Stimulated activated CD4-positive, alpha-beta T cell treated with anti-CD3 and anti-CD28 coated beads, Interleukin-1b, Interleukin-23, amount 100 ng/mL, for 48 hours (primary cell): ENCODE results near the gene VAC14.
"Not testable (repeated sequence)": the region's sequence is repeated elsewhere in the genome, so short reads cannot be mapped to it uniquely, and the experiment has no call there.

Source experiments
- DNase-seq: peaks from one replicate; pipeline ENCODE4 v3.0.0-alpha.2; 2020

Gene VAC14

DNA sequence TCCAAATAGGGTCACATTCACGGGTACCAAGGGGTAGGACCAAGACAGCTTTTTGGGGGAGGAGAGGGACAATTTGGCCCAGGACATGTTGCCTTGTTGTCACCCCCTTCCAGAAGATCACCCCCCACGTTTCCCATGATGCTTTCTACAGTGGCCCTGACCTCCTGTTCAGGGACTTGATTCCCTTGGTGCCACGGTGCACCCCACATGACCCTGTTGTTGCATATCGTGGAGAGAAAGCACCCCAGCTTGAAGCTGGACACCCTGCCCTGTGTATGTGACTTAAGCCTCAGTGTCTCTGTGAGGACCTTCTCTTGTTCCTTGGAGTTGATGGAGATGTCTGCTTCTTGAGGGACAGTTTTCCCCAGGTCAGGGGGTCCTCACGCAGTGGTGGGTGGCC is 142.0 kb downstream of the VAC14 start:
- DNase-seq = no peak

DNA sequence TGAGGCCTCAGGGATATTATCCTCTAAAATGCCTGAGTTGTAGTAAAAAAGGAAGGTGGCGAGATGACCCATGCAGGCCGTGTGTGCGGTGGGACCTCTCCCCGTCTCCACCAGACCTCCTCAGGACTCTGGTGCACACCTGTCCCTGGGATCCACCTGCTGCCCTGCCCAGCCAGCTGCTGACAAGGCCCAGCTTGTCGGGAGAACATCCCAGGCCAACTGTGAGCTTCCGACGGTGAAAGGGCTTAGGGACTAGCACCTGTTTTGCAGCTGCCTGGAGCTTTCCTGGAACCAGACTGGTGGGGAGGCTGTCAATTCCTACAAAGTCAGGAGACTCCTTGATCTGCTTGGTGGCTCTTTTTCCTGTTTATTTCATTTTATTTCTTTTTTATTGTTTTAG is 143.0 kb downstream of the VAC14 start:
- DNase-seq = no peak

DNA sequence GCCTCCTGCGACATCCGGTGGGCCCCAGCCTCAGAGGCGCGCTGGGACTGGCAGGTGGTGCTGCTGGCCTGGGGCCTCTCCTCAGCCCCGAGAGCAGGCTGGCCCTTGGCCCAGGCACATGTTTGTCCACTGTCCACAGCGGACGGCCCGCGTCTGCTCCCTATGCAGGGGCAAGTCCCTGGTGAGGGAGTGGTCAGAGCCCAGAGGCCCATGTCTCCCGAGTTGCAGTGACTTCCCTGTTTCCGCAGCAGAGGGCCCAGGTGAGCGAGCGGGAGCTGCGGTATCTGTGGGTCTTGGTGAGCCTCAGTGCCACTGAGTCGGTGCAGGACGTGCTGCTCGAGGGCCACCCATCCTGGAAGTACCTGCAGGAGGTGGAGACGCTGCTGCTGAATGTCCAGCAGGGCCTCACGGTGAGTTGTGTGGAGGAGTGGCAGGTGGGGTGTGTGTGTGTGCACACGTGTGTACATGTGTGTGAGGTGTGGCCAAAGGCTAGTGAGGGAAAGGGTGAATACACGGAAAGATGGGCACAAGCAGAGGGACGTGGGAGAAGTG is 144.2 kb downstream of the VAC14 start:
- DNase-seq = no peak

- DNase-seq = no peak
Observed at GRCh38 chr16:70656065-70656711, 144.8 kb downstream of the VAC14 start.

- DNase-seq = peak; percentile 80
Observed at GRCh38 chr16:70653809-70654771, 146.9 kb downstream of the VAC14 start.

GRCh38 chr16:70653406-70653805 is 147.6 kb downstream of the VAC14 start:
- DNase-seq = no peak

DNA sequence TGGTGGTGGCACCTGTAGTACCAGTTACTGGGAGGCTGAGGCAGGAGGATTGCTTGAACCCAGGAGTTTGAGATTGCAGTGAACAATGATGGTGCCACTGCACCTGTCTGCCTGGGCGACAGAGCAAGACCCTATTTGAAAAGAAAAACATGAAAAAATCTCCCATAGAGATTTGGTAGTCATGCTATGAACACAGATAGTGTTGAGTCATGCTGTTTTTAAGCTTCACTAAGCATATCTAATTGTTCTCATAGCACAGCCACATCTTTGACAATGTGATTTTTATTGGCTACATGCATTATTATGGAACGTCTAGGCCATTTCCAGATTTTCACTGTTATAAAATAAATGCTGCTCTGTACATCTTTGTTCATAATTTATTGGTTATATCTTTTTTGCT is 148.6 kb downstream of the VAC14 start:
- no peak for DNase-seq

DNA sequence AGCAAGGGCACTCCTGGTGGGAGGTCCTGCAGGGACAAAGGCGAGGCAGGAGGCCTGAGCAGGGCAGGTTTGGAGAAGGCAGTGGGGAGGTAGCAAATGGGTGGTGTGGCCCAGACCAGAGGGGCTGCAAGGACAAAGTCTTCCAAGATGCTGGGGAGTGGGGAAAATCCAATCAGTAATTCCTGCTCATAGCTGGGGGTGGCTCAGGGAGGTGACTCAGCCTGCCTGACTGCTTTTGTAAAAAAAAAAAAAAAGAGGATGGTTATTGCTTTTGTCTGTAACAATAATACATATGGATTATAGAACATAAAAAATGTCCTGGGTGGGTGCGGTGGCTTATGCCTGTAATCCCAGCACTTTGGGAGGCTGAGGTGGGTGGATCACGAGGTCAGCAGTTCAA is 149.4 kb downstream of the VAC14 start:
- no peak for DNase-seq

- DNase-seq = no peak
Observed at GRCh38 chr16:70650216-70650615, 150.7 kb downstream of the VAC14 start.

GRCh38 chr16:70649300-70649699 is 151.7 kb downstream of the VAC14 start:
- DNase-seq = no peak

GRCh38 chr16:70648606-70649005 is 152.4 kb downstream of the VAC14 start:
- no peak for DNase-seq

DNA sequence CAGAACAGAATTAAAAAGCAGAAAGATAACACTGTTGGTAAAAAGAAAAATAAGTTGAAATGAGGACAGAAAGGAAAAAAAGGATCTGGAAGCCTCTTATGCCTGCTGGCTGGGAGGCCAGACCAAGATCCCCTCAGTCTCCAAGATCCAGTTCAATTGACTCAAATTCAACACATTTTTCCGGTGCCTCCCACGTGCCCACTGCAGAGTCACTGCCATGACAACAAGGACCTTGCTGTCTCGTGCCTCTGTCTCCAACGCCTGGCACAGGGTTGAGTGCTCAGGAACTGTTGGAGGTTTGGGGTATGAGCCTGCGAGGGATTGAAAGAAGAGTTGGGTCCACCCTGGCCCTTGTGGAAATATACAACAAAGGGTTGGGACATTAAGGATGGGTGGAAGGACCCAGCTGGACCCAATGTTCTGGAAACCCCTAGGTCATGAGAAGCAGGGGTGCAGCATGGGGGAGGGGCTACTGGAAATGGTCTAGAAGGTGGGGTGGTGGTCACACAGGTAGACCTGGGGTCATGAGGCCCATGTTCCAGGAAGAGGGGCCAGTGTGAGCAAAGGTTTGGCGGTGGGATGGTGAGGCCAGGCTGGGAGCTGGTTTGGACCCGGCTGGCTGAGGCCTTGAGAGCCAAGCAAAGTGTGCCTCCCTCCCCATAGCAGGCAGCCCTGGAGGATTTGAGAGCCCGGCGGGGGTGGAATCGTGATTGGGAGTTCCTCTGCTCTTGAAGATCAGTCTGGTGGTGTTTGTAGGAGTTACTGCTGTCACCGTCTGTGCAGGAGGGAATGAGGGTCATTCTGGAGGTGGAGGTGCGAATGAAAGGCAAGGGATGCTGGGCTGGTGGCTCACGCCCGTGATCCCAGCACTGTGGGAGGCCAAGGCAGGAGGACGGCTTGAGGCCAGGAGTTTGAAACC is 153.3 kb downstream of the VAC14 start:
- no peak for DNase-seq

DNA sequence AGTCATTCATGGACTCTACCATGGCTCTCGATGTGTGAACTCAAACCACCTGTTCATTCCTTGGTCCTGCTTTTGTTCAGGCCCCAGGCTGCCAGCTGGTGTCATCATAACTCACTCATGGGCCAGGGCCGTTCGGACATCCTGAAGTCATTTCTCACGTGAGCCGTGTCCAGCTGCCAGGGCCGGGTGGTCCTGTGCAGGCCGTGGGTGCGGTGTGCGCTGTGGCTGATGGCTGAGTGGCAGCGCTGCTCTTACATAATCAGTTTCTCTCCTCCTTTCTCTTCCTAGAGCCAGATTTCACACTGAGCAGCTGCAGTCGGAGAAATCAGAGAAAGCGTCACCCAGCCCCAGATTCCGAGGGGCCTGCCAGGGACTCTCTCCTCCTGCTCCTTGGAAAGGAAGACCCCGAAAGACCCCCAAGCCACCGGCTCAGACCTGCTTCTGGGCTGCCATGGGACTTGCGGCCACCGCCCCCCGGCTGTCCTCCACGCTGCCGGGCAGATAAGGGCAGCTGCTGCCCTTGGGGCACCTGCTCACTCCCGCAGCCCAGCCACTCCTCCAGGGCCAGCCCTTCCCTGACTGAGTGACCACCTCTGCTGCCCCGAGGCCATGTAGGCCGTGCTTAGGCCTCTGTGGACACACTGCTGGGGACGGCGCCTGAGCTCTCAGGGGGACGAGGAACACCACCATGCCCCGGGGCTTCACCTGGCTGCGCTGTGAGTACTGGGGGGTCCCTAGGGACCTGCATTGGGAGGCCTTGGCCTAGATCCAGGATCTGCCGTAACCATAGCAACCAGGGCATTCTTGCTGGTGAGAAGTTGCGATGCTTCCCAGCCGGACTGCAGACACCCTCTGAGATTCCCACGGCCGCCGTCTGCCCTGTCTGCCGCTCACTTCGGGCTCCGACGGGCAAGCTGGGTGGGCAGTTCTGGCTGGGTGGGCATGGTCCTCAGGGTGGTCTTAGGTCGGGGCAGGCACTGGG is 154.4 kb downstream of the VAC14 start, which contains the start of gene IL34:
TSS of gene IL34 (plus strand) at position 300 of the 982 bp plus-strand sequence. CDS start at position 689, 389 bp downstream.
- no peak for DNase-seq

- DNase-seq = no peak
Observed at GRCh38 chr16:70644763-70645597, 156.0 kb downstream of the VAC14 start.

GRCh38 chr16:70643264-70643663 is 157.7 kb downstream of the VAC14 start:
- DNase-seq = not testable (repeated sequence)

- DNase-seq = no peak
Observed at GRCh38 chr16:70642633-70643032, 158.3 kb downstream of the VAC14 start.

DNA sequence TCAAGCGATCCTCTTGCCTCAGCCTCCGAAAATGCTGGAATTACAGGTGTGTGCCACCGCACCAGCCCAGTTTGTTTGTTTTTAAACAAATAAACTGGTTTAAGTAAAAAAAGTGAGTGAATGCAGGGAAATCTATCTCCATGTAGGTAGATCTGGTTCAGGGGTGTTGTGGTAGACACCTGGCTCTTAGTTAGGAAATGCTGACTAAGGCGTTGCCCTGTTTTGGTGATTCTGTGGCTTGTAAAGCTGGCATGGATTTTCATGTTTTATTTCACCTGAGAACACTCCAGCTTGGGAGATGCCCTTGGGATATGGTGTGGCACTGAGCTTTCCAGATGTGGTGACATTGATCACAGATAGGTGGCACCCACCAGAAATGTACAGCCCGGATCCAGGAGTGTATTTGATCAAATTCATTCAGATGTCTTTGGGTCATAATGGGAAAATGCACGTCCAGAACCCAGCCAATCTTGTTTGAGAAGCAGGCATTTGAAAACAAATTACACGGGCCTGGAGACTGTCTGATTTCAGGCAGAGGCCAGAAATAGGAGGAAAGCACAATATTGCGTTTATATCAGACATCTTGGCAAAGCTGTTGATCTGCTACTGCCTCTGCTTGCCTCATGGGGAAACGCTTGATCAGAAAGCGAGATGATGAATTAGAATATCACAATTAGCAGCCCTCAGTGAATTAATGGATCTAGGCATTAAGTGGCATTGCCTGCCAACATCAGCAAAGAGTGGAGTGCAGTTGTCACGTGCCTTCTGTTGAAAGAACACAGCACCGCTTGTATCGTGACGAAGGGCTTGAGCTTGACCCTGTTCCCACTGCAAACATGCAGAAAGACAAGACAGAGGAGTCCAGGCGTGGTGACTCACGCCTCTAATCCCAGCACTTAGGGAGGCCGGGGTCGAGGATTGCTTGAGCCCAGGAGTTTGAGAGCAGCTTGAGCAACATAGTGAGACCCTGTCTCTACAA is 161.9 kb downstream of the VAC14 start:
- DNase-seq = no peak
